ENCODE results near the gene GTF3C5. TPM values are rescaled to one million over a fixed set of nuclear protein-coding genes. Genes with fewer than 3 reads are reported as not detected.

The GTF3C5 gene
- polyA plus RNA-seq, 1 of the 3 experiments (the other 2 are of a cell fraction), result 57.3 TPM

GRCh38 chr9:132986114-132986513 is 44.7 kb upstream of the GTF3C5 start (continued):
- TF ChIP-seq CTCF (IDR thresholded peaks at IDR 0.05), result no peak

GRCh38 chr9:132986640-132987620 is 43.9 kb upstream of the GTF3C5 start:
- Histone ChIP-seq H3K27ac (ENCODE audit: low read depth in 2 of 2, low read length in 1 of 2) (no peak overlapping the region), H3K4me1 (ENCODE audit: control insufficient read depth in 1 of 2, insufficient read depth in 2 of 2, low read depth in 1 of 2, low read length in 1 of 2) (no peaks in the 10 kb centered on the region), H3K9ac (no peak overlapping the region), H3K9me2 (no peaks in the 10 kb centered on the region), H3K9me3 (no peaks in the 10 kb centered on the region), H3K79me2 (ENCODE audit: insufficient read depth) (no peaks in the 10 kb centered on the region), H3K4me3 (ENCODE audit: low read depth in 2 of 2, low read length in 1 of 2) (no peak overlapping the region), H3F3A (replicated peaks; ENCODE audit: insufficient read depth) (no peaks in the 10 kb centered on the region), H3K4me2 (no peak overlapping the region), H3K36me3 (replicated peaks in 1 of 2; ENCODE audit: control insufficient read depth in 1 of 2, insufficient read depth in 2 of 2, low read length in 1 of 2) (no peaks in the 10 kb centered on the region), H4K20me1 (ENCODE audit: insufficient read depth) (no peaks in the 10 kb centered on the region), H3K27me3 (ENCODE audit: insufficient read depth) (peaks cover 6% of the 10 kb centered on the region; the same call in 1 of the 2 replicates), H2AFZ (ENCODE audit: low read depth) (no peak overlapping the region)
- TF ChIP-seq YY1 (IDR thresholded peaks at IDR 0.05; ENCODE audit: low read depth) (no peak), PBX3 (IDR thresholded peaks at IDR 0.05) (no peak), RFX5 (IDR thresholded peaks at IDR 0.05; ENCODE audit: low read length) (no peak), RCOR1 (IDR thresholded peaks at IDR 0.05; ENCODE audit: low read length) (no peak), GATA2 (CRISPR knock-in tag; IDR thresholded peaks at IDR 0.05) (no peak), FOXJ3 (CRISPR knock-in tag; IDR thresholded peaks at IDR 0.05) (no peak), ZBTB33 (IDR thresholded peaks at IDR 0.05; ENCODE audit: borderline replicate concordance, low read depth) (no peak), EZH2phosphoT487 (IDR thresholded peaks at IDR 0.05; ENCODE audit: borderline replicate concordance, low read depth) (no peak), SIN3A (IDR thresholded peaks at IDR 0.05; ENCODE audit: borderline replicate concordance, low read depth, low read length) (no peak), USF2 (IDR thresholded peaks at IDR 0.05; ENCODE audit: borderline replicate concordance, low read depth, low read length) (no peak), REST (IDR thresholded peaks at IDR 0.05; ENCODE audit: low read depth, low read length) (no peak), USF1 (IDR thresholded peaks at IDR 0.05; ENCODE audit: borderline replicate concordance, low read depth) (no peak), TCF12 (IDR thresholded peaks at IDR 0.05) (no peak), TAF1 (IDR thresholded peaks at IDR 0.05; ENCODE audit: borderline replicate concordance, low read depth, low read length) (no peak), IRF3 (IDR thresholded peaks at IDR 0.05; ENCODE audit: low read depth, low read length) (no peak)
- ChIA-PET POLR2A (no interaction called here), CTCF (interaction anchor here (0.7 to 1.3 kb wide), 2 partner anchors 9 to 14 kb away, joined by 3 to 9 read pairs; partner anchors contain the start of gene GFI1B)
- DNase-seq, result no peak
- 60% methylated on average over 21 of the region's 26 CpGs for WGBS (ENCODE audit: low lambda C conversion rate)

All from SK-N-SH (cell line).